Epithelial cell of esophagus (primary cell): Measurements from ENCODE around the gene PAX3.

Source experiments
- DNase-seq: peaks from one replicate; pipeline ENCODE4 v3.0.0; 2010; ENCODE audit warnings: low read depth
- H3K4me3 ChIP-seq: 2 replicates; pipeline ENCODE4 v1.5.1; 2011; ENCODE audit warnings: mild to moderate bottlenecking, low read length, control low read depth
- TF ChIP-seq, protein P1 (sequence below): IDR thresholded peaks from 2 replicates; pipeline ENCODE4 v1.5.1; 2011; ENCODE audit warnings: low read depth, mild to moderate bottlenecking, low read length, control low read depth, inconsistent platforms; ENCODE audit not compliant: insufficient read depth; ENCODE audit errors: missing control alignments

The PAX3 gene

GRCh38 chr2:222249444-222249843 lies 49.4 kb downstream of the PAX3 start:
- H3K4me3 ChIP-seq, result no peak overlapping the region
- DNase-seq, result no peak

DNA sequence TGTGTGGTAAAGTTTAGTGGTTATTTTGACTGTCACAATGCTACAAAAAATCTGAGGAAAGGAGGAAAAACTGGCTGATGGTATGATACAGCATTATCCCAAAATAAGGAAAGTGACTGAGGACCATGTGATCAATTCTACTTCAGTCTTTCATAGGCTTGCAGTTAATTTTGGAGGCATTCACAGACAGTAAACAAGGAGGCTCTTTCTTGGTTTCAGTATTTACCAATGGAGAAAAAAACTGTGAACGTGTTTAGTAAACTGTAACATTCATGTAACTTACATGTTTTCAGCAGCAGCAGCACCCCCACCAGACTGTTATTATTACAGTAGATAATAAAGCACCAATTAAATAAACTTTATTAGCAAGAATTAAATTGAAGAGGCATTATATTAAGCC lies 50.0 kb downstream of the PAX3 start:
- no peak overlapping the region for H3K4me3 ChIP-seq
- no peak for DNase-seq
- TF ChIP-seq, protein P1, sequence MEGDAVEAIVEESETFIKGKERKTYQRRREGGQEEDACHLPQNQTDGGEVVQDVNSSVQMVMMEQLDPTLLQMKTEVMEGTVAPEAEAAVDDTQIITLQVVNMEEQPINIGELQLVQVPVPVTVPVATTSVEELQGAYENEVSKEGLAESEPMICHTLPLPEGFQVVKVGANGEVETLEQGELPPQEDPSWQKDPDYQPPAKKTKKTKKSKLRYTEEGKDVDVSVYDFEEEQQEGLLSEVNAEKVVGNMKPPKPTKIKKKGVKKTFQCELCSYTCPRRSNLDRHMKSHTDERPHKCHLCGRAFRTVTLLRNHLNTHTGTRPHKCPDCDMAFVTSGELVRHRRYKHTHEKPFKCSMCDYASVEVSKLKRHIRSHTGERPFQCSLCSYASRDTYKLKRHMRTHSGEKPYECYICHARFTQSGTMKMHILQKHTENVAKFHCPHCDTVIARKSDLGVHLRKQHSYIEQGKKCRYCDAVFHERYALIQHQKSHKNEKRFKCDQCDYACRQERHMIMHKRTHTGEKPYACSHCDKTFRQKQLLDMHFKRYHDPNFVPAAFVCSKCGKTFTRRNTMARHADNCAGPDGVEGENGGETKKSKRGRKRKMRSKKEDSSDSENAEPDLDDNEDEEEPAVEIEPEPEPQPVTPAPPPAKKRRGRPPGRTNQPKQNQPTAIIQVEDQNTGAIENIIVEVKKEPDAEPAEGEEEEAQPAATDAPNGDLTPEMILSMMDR, result no peak

More at GRCh38 chr2:222249444-222249843, 49.4 kb downstream of the PAX3 start:
- TF ChIP-seq, protein P1, result no peak

DNA sequence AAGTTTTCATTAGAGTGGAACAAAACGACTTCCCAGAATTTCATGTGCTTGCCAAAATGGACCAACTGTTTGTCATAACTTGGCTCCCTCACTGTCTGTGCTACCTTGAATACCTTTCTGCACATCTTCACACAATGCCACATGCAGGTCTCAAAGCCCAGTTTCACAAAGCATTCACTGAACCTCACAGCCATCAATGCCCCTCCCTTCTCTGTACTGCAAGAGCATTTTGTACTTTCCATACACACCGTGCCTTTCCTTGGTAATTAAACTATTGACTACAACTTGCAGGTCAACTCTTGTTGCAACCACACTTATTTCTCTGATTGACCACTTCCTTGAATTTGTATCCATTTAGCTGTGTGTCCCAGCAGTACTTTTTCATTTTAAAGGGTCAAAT lies 50.5 kb downstream of the PAX3 start:
- no peak for DNase-seq
- no peak overlapping the region for H3K4me3 ChIP-seq
- TF ChIP-seq, protein P1, result no peak

GRCh38 chr2:222242532-222242931 lies 56.3 kb downstream of the PAX3 start:
- TF ChIP-seq, protein P1, result no peak
- no peak overlapping the region for H3K4me3 ChIP-seq
- peak; percentile 0 for DNase-seq

GRCh38 chr2:222241128-222241870 lies 57.5 kb downstream of the PAX3 start:
- TF ChIP-seq, protein P1, result no peak
- H3K4me3 ChIP-seq, result no peak overlapping the region
- no peak for DNase-seq

DNA sequence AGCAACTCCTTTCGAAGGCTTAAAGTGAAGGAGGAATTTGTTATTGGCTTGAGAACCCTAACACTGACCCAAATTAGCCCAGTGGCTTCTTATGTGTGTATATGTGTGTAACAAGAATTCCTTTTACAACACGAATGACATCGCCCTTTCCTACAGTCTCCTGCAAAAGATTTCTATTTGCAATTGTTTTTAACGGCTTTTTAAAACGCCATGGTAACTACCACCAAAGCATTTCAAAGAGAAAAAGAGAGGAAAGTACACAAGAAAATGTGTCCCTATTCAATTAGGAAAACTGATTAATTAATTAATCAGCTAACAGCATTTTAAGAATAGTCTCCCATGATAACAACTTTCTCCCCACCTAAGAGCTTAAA lies 58.1 kb downstream of the PAX3 start:
- no peak for DNase-seq
- H3K4me3 ChIP-seq, result no peak overlapping the region
- TF ChIP-seq, protein P1, result no peak
